ENCODE measurements around the gene GBF1. TPM values are rescaled to one million over a fixed set of nuclear protein-coding genes. Genes with fewer than 3 reads are reported as not detected.
A peak's percentile ranks its signal among the peaks of the same experiment; 100 is the strongest.

GBF1 gene
- total and polyA plus RNA-seq, 2 of the 13 experiments (the other 11 are each of a cell fraction or from before 2014, with no cell fraction given), result 17.1 to 21.9 TPM

DNA sequence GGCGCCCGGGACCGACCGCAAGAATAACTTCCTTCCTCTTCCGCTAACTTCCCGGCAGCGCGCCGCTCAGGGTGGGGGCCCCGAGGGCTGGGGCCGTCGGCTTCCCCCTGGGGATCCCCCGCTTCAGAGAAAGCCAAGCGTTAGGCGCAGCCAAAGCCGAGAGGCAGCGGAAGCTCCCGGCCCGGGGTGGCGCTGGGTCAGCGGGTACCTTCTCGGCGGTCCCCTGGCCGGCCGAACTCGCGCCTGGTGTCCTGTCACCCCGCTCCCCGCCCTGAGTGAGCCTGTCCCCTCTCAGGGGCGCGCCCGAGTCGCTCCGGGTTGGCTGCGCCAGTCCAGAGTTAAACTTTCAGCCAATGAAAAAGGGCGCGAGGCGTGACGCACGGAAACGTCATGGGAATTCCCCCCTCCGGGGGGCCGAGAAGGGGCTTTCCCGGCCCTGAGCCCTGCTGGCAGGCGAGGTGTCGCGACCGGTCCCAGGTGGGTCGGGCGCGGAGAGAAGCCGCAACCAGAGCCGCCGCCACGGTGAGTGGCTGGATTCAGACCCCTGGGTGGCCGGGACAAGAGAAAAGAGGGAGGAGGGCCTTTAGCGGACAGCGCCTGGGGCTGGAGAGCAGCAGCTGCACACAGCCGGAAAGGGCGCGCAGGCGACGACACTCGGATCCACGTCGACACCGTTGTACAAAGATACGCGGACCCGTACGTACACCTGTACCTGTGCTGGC is 148.9 kb downstream of the GBF1 start:
- Histone ChIP-seq H3K27ac (ENCODE audit: extremely low read length, insufficient read depth, low read length) (peak overlapping the region; percentile 66), H3K4me1 (ENCODE audit: insufficient read depth, low read length) (peaks cover 44% of the 10 kb centered on the region), H3K27me3 (ENCODE audit: control insufficient read depth in 1 of 2, insufficient read depth in 2 of 2, low read length in 2 of 2) (peaks cover 0 to 11% of the 10 kb centered on the region in 2 experiments; a peak in 2 of 5 replicates), H2AFZ (ENCODE audit: low read length) (no peak overlapping the region), H3K79me2 (ENCODE audit: insufficient read depth, low read length) (peaks cover 3% of the 10 kb centered on the region), H3K4me3 (replicated peaks in 1 of 3; ENCODE audit: insufficient read depth in 1 of 3, low read depth in 2 of 3, low read length in 3 of 3) (peak overlapping the region; percentile 69 to 82 (median 79)), H3K9me3 (ENCODE audit: low read length) (no peaks in the 10 kb centered on the region), H4K20me1 (ENCODE audit: insufficient read depth, low read length) (no peaks in the 10 kb centered on the region), H3K9ac (ENCODE audit: insufficient read depth, low read depth, low read length) (peak overlapping the region; percentile 68), H3K4me2 (ENCODE audit: low read depth, low read length) (peak overlapping the region; percentile 98), H3K36me3 (replicated peaks in 1 of 2; ENCODE audit: control insufficient read depth in 1 of 2, insufficient read depth in 2 of 2, low read length in 2 of 2) (no peaks in the 10 kb centered on the region)
- WGBS (ENCODE audit: low lambda C conversion rate), result 0% methylated on average over 14 of the region's 71 CpGs
- no TSS peak for BruUV-seq (replicated peaks)
- peak; percentile 90 for ATAC-seq
- in situ Hi-C loops (cut with HindIII; ENCODE audit: extremely low pct_ligation_motif_present, low pct_unique_long_range_greater_than_20kb), result no loop called here
- peak; percentile 72 for FAIRE-seq
- intact Hi-C loops (cut with micrococcal nuclease; ENCODE audit: unreplicated experiment), result loop anchor here (1.0 to 2.0 kb wide), 2 partner anchors 27 to 85 kb away; partner anchors contain the start of gene FBXL15
- ChIA-PET POLR2A (interaction anchor here (0.6 to 2.3 kb wide), 7 partner anchors 9 to 189 kb away, joined by 3 to 12 read pairs (median 5); partner anchors contain the start of gene FBXL15), CTCF (ENCODE audit: low intra/inter-chr PET ratio, low total read pairs) (interaction anchor here (0.5 to 1.9 kb wide), 5 partner anchors 9 to 123 kb away, joined by 3 to 11 read pairs (median 4); no protein-coding TSS in a partner anchor)
- DNase-seq (ENCODE audit: low spot score), result peak; percentile 85
- TF ChIP-seq RFXANK (CRISPR knock-in tag; IDR thresholded peaks at IDR 0.05), result peak; percentile 92; the same call in 1 of the 2 replicates
- TF ChIP-seq ZNF468 (CRISPR knock-in tag; IDR thresholded peaks at IDR 0.05), result no peak
- TF ChIP-seq TGIF2 (CRISPR knock-in tag; IDR thresholded peaks at IDR 0.05), result peak; percentile 92
- peak; percentile 69; the same call in 1 of the 2 replicates for TF ChIP-seq ZNF431 (CRISPR knock-in tag; IDR thresholded peaks at IDR 0.05; ENCODE audit: borderline replicate concordance, low read depth)
- TF ChIP-seq ZFAT (CRISPR knock-in tag; conservative IDR thresholded peaks at IDR 0.05), result no peak
- TF ChIP-seq RFX5 (IDR thresholded peaks at IDR 0.05; ENCODE audit: low read depth, low read length), result peak; percentile 76
- no peak for TF ChIP-seq CBX1 (IDR thresholded peaks at IDR 0.05; ENCODE audit: low read depth)
- peak; percentile 60; the same call in 1 of the 2 replicates for TF ChIP-seq ZSCAN20 (CRISPR knock-in tag; IDR thresholded peaks at IDR 0.05; ENCODE audit: borderline replicate concordance)
- TF ChIP-seq, protein P1, sequence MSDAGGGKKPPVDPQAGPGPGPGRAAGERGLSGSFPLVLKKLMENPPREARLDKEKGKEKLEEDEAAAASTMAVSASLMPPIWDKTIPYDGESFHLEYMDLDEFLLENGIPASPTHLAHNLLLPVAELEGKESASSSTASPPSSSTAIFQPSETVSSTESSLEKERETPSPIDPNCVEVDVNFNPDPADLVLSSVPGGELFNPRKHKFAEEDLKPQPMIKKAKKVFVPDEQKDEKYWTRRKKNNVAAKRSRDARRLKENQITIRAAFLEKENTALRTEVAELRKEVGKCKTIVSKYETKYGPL (CRISPR knock-in tag; IDR thresholded peaks at IDR 0.05), result 0 out of 2 replicates have a peak, but pooled peaks have one; percentile 54
- peak; percentile 96 for TF ChIP-seq PHF21A (CRISPR knock-in tag; IDR thresholded peaks at IDR 0.05)
- TF ChIP-seq CAMTA2 (CRISPR knock-in tag; IDR thresholded peaks at IDR 0.05; ENCODE audit: borderline replicate concordance), result no peak
- TF ChIP-seq TFDP2 (CRISPR knock-in tag; IDR thresholded peaks at IDR 0.05), result 0 out of 2 replicates have a peak, but pooled peaks have one; percentile 67
- TF ChIP-seq HINFP (CRISPR knock-in tag; IDR thresholded peaks at IDR 0.05; ENCODE audit: low read depth), result 0 out of 2 replicates have a peak, but pooled peaks have one; percentile 17
- no peak for TF ChIP-seq ZSCAN12 (CRISPR knock-in tag; IDR thresholded peaks at IDR 0.05)
- TF ChIP-seq FOXM1 (CRISPR knock-in tag; IDR thresholded peaks at IDR 0.05), result 0 out of 2 replicates have a peak, but pooled peaks have one; percentile 58
- peak; percentile 18; the same call in 1 of the 2 replicates for TF ChIP-seq NRL (CRISPR knock-in tag; IDR thresholded peaks at IDR 0.05; ENCODE audit: borderline replicate concordance)
- TF ChIP-seq, protein P2, sequence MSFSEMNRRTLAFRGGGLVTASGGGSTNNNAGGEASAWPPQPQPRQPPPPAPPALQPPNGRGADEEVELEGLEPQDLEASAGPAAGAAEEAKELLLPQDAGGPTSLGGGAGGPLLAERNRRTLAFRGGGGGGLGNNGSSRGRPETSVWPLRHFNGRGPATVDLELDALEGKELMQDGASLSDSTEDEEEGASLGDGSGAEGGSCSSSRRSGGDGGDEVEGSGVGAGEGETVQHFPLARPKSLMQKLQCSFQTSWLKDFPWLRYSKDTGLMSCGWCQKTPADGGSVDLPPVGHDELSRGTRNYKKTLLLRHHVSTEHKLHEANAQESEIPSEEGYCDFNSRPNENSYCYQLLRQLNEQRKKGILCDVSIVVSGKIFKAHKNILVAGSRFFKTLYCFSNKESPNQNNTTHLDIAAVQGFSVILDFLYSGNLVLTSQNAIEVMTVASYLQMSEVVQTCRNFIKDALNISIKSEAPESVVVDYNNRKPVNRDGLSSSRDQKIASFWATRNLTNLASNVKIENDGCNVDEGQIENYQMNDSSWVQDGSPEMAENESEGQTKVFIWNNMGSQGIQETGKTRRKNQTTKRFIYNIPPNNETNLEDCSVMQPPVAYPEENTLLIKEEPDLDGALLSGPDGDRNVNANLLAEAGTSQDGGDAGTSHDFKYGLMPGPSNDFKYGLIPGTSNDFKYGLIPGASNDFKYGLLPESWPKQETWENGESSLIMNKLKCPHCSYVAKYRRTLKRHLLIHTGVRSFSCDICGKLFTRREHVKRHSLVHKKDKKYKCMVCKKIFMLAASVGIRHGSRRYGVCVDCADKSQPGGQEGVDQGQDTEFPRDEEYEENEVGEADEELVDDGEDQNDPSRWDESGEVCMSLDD (CRISPR knock-in tag; IDR thresholded peaks at IDR 0.05; ENCODE audit: borderline replicate concordance), result peak; percentile 98
- TF ChIP-seq TBX3 (IDR thresholded peaks at IDR 0.05; ENCODE audit: borderline replicate concordance), result peak; percentile 10; the same call in 1 of the 2 replicates
